GM21825 (cell line): ENCODE measurements around the gene MAG.
"Not testable (repeated sequence)": the region's sequence is repeated elsewhere in the genome, so short reads cannot be mapped to it uniquely, and the experiment has no call there.

Experiments used
- ATAC-seq: cut with Tn5 transposase; IDR thresholded peaks from one replicate; pipeline ENCODE4 v1.9.1; 2021; ENCODE audit warnings: mild to moderate bottlenecking, moderate library complexity; ENCODE audit not compliant: unreplicated experiment

The MAG gene

GRCh38 chr19:35357867-35358573 lies 66.1 kb downstream of the MAG start, which contains the start of gene FFAR3:
Gene FFAR3 (plus strand): TSS chr19:35358460. CDS start chr19:35358891, 431 bp downstream.
- no peak for ATAC-seq

- not testable (repeated sequence) for ATAC-seq
Measured at GRCh38 chr19:35358834-35359233, 66.9 kb downstream of the MAG start.

- not testable (repeated sequence) for ATAC-seq
Measured at GRCh38 chr19:35359395-35359794, 67.4 kb downstream of the MAG start.

GRCh38 chr19:35360081-35360480 lies 68.1 kb downstream of the MAG start:
- not testable (repeated sequence) for ATAC-seq

GRCh38 chr19:35360880-35361420 lies 69.0 kb downstream of the MAG start:
- ATAC-seq: no peak

- no peak for ATAC-seq
Measured at GRCh38 chr19:35362261-35363000, 70.5 kb downstream of the MAG start.

- no peak for ATAC-seq
Measured at GRCh38 chr19:35363001-35363590, 71.1 kb downstream of the MAG start.
